ENCODE measurements around the gene ISG20L2.

GRCh38 chr1:156738916-156739315, 10.3 kb upstream of the ISG20L2 start:
- no peak for TF ChIP-seq EZH2 (IDR thresholded peaks at IDR 0.05; ENCODE audit: low read depth, unreplicated experiment)
- TF ChIP-seq CTCF (conservative IDR thresholded peaks at IDR 0.05; ENCODE audit: low read depth in 2 of 2): no peak
- no peak for TF ChIP-seq REST (IDR thresholded peaks at IDR 0.05; ENCODE audit: unreplicated experiment)
- TF ChIP-seq POLR2AphosphoS5 (IDR thresholded peaks at IDR 0.05; ENCODE audit: low read depth): no peak
- no peak for TF ChIP-seq EZH2phosphoT487 (IDR thresholded peaks at IDR 0.05; ENCODE audit: unreplicated experiment)
- TF ChIP-seq CREB1 (CRISPR knock-in tag; IDR thresholded peaks at IDR 0.05; ENCODE audit: low read depth): no peak
- no peak for TF ChIP-seq NANOG (IDR thresholded peaks at IDR 0.05; ENCODE audit: borderline replicate concordance)
- no peak for TF ChIP-seq STAT1 (IDR thresholded peaks at IDR 0.05; ENCODE audit: unreplicated experiment)
- TF ChIP-seq JUNB (IDR thresholded peaks at IDR 0.05; ENCODE audit: unreplicated experiment): no peak

Data from GM23338 (cell line).